ENCODE results near the gene RAD52.
A peak's percentile ranks its signal among the peaks of the same experiment; 100 is the strongest.

The RAD52 gene

GRCh38 chr12:949453-950191 lies at the start of gene RAD52:
Gene RAD52 (minus strand): TSS chr12:949694. CDS start chr12:933058, 16,636 bp downstream.
- ChIA-PET POLR2A (interaction anchor here (0.5 to 0.7 kb wide), 2 partner anchors 272 to 381 kb away, joined by 4 to 9 read pairs; no protein-coding TSS in a partner anchor), CTCF (interaction anchor here (0.6 to 1.8 kb wide), 49 partner anchors 9 to 643 kb away, joined by 3 to 16 read pairs (median 4); partner anchors contain the start of gene WNK1)
- peak; percentile 95 for TF ChIP-seq CTCF (IDR thresholded peaks at IDR 0.05; ENCODE audit: control extremely low read depth, extremely low read depth, low read depth, missing control alignments)
- peak; percentile 90 for DNase-seq (ENCODE audit: extremely low spot score)

GRCh38 chr12:998020-998874 lies 48.8 kb upstream of the RAD52 start:
- DNase-seq (ENCODE audit: extremely low spot score): peak; percentile 31
- CTCF ChIA-PET: interaction anchor here (1.8 kb wide), 1 partner anchor 120 kb away, joined by 5 read pairs; no protein-coding TSS in a partner anchor
- POLR2A ChIA-PET: interaction anchor here (0.6 kb wide), 1 partner anchor 91 kb away, joined by 4 read pairs; no protein-coding TSS in a partner anchor
- TF ChIP-seq CTCF (IDR thresholded peaks at IDR 0.05; ENCODE audit: control extremely low read depth, extremely low read depth, low read depth, missing control alignments): no peak

GRCh38 chr12:997505-997904 lies 48.0 kb upstream of the RAD52 start:
- ChIA-PET POLR2A (no interaction called here), CTCF (interaction anchor here (1.8 kb wide), 1 partner anchor 120 kb away, joined by 5 read pairs; no protein-coding TSS in a partner anchor)
- TF ChIP-seq CTCF (IDR thresholded peaks at IDR 0.05; ENCODE audit: control extremely low read depth, extremely low read depth, low read depth, missing control alignments): no peak
- no peak for DNase-seq (ENCODE audit: extremely low spot score)

GRCh38 chr12:996881-997280 lies 47.4 kb upstream of the RAD52 start:
- CTCF ChIA-PET: interaction anchor here (1.8 kb wide), 1 partner anchor 121 kb away, joined by 5 read pairs; no protein-coding TSS in a partner anchor
- no peak for TF ChIP-seq CTCF (IDR thresholded peaks at IDR 0.05; ENCODE audit: control extremely low read depth, extremely low read depth, low read depth, missing control alignments)
- no peak for DNase-seq (ENCODE audit: extremely low spot score)
- POLR2A ChIA-PET: no interaction called here

- ChIA-PET POLR2A (no interaction called here), CTCF (interaction anchor here (1.2 to 2.1 kb wide), 3 partner anchors 16 to 417 kb away, joined by 3 to 6 read pairs (median 4); partner anchors contain the start of gene RAD52)
- no peak for DNase-seq (ENCODE audit: extremely low spot score)
- TF ChIP-seq CTCF (IDR thresholded peaks at IDR 0.05; ENCODE audit: control extremely low read depth, extremely low read depth, low read depth, missing control alignments): no peak
Observed at GRCh38 chr12:992647-993046, 43.2 kb upstream of the RAD52 start.
